ENCODE measurements around the gene MYL1. TPM values are rescaled to one million over a fixed set of nuclear protein-coding genes. Genes with fewer than 3 reads are reported as not detected.

Gene MYL1
- total RNA-seq, 4 donors from 2014 or later: 0.64 to 3.4 TPM; not detected in 2

- no peak for TF ChIP-seq POLR2AphosphoS5 (IDR thresholded peaks at IDR 0.05)
- no peak for TF ChIP-seq CTCF (IDR thresholded peaks at IDR 0.05)
- no peak for TF ChIP-seq EP300 (IDR thresholded peaks at IDR 0.05; ENCODE audit: low read depth)
- no peak for TF ChIP-seq POLR2A (IDR thresholded peaks at IDR 0.05)
- 67 to 83% methylated on average over 1 of the region's 1 CpG for WGBS, 2 donors (ENCODE audit: low coverage in 1 of 2)
- intact Hi-C loops (cut with DNase I; ENCODE audit: low total_unique reads): no loop called here
Measured at GRCh38 chr2:210264282-210264681, 50.7 kb downstream of the MYL1 start.

DNA sequence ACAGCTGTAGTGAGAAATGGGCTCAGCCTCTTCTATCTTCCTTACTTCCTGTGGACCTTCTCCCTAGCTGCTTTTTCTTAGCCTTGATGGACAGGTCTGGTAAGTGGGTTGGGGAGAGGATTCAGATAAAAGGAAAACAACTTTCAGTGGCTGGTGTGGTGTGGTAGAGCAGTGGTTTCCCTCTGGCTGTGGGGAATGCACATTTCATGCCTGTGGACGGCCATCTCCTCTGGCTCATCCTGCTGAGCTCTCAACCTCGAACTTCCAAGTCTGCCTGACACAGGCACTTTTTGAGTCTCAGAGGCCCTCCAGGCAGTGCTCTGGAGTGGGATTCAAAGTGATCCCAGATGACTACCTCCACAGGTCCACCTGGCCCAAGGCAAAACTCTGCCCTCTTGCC, 51.1 kb downstream of the MYL1 start:
- H3K36me3 ChIP-seq: no peaks in the 10 kb centered on the region
- no peaks in the 10 kb centered on the region for H3K27me3 ChIP-seq
- intact Hi-C loops (cut with DNase I; ENCODE audit: low total_unique reads) (no loop called here), in situ Hi-C loops (cut with MboI; ENCODE audit: low pct_ligation_motif_present in 1 of 4, low pct_unique_long_range_greater_than_20kb in 1 of 4, low sequenced_read_pairs in 3 of 4) (no loop called here)
- H3K4me1 ChIP-seq: no peaks in the 10 kb centered on the region
- H3K27ac ChIP-seq: no peak overlapping the region
- TF ChIP-seq EP300 (IDR thresholded peaks at IDR 0.05; ENCODE audit: low read depth) (no peak), POLR2A (IDR thresholded peaks at IDR 0.05) (no peak), POLR2AphosphoS5 (IDR thresholded peaks at IDR 0.05) (no peak), CTCF (IDR thresholded peaks at IDR 0.05) (no peak)
- no peak for DNase-seq
- no peak overlapping the region for H3K4me3 ChIP-seq
- H3K9me3 ChIP-seq: no peaks in the 10 kb centered on the region
- WGBS, 2 donors (ENCODE audit: low coverage in 1 of 2): 75% methylated on average over 2 of the region's 2 CpGs; no CpG with 5 or more reads in 1 of the 2 donors

More at GRCh38 chr2:210264282-210264681, 50.7 kb downstream of the MYL1 start:
- no peak overlapping the region for H3K27ac ChIP-seq
- no peaks in the 10 kb centered on the region for H3K27me3 ChIP-seq
- DNase-seq: no peak
- H3K9me3 ChIP-seq: no peaks in the 10 kb centered on the region
- H3K4me1 ChIP-seq: no peaks in the 10 kb centered on the region
- no peaks in the 10 kb centered on the region for H3K36me3 ChIP-seq
- no peak overlapping the region for H3K4me3 ChIP-seq
- in situ Hi-C loops (cut with MboI; ENCODE audit: low pct_ligation_motif_present in 1 of 4, low pct_unique_long_range_greater_than_20kb in 1 of 4, low sequenced_read_pairs in 3 of 4): no loop called here

DNA sequence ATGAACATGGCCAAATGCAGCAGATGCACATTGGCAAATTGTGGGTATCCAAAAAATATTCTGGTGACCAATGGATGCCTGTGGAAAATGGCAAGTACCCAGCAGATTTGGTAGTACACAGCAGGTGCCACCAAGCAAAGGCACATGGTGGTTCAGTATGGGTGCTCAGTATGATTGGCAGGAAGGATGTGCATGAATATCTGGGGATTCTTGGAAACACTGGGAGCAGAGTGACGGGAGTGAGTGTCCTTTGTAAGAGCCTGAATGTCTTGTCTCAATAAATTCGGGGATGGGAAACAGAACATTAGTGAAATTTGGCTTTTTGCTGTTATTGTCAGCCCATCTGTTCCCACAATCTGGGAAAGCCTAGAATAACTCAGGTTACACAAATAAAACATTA, 52.9 kb downstream of the MYL1 start:
- Histone ChIP-seq H3K9me3 (no peaks in the 10 kb centered on the region), H3K4me3 (no peak overlapping the region), H3K27ac (no peak overlapping the region), H3K36me3 (no peaks in the 10 kb centered on the region), H3K4me1 (no peaks in the 10 kb centered on the region), H3K27me3 (no peaks in the 10 kb centered on the region)
- intact Hi-C loops (cut with DNase I; ENCODE audit: low total_unique reads): no loop called here
- in situ Hi-C loops (cut with MboI; ENCODE audit: low pct_ligation_motif_present in 1 of 4, low pct_unique_long_range_greater_than_20kb in 1 of 4, low sequenced_read_pairs in 3 of 4): no loop called here
- WGBS, 2 donors (ENCODE audit: low coverage in 1 of 2): 59 to 69% methylated on average over 2 of the region's 2 CpGs
- no peak for TF ChIP-seq POLR2AphosphoS5 (IDR thresholded peaks at IDR 0.05)
- TF ChIP-seq EP300 (IDR thresholded peaks at IDR 0.05; ENCODE audit: low read depth): no peak
- TF ChIP-seq POLR2A (IDR thresholded peaks at IDR 0.05): no peak
- TF ChIP-seq CTCF (IDR thresholded peaks at IDR 0.05): no peak
- DNase-seq: no peak

DNA sequence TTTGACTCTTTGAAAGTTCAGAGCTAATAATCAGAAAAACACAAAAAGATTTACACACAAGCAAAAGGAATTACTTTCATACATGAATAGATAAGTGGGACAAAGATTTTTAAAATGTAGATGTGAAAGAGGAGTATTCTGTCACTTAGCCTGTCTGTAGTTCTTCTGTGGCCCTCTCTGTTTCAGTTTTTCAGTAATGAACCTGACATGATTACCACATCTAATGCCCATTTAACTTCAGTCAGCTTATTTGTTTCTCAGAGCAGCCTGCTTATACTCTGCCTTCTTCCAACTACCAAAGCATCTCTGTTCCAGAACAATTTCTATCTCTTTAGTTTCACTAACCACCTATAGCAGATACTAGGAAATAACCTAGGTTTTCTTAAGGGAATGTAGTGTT, 55.3 kb downstream of the MYL1 start:
- H3K27me3 ChIP-seq: no peaks in the 10 kb centered on the region
- in situ Hi-C loops (cut with MboI; ENCODE audit: low pct_ligation_motif_present in 1 of 4, low pct_unique_long_range_greater_than_20kb in 1 of 4, low sequenced_read_pairs in 3 of 4): no loop called here
- H3K36me3 ChIP-seq: no peaks in the 10 kb centered on the region
- H3K4me1 ChIP-seq: no peaks in the 10 kb centered on the region
- H3K9me3 ChIP-seq: no peaks in the 10 kb centered on the region
- intact Hi-C loops (cut with DNase I; ENCODE audit: low total_unique reads): no loop called here
- no peak for DNase-seq
- no peak overlapping the region for H3K4me3 ChIP-seq
- no peak overlapping the region for H3K27ac ChIP-seq
- TF ChIP-seq EP300 (IDR thresholded peaks at IDR 0.05; ENCODE audit: low read depth): no peak

All from transverse colon (tissue), 4 donors.